Activated CD4-positive, alpha-beta memory T cell treated with anti-CD3 and anti-CD28 coated beads, Interleukin-2, amount 10 ng/mL, durations not matched to agents 7 days and 5 days (primary cell): ENCODE data around the gene TGIF2LX. TPM values are rescaled to one million over a fixed set of nuclear protein-coding genes. Genes with fewer than 3 reads are reported as not detected.
"Not testable (repeated sequence)": the region's sequence is repeated elsewhere in the genome, so short reads cannot be mapped to it uniquely, and the experiment has no call there.

Source experiments
- CTCF ChIA-PET: fragments of 350-600 bp; sonication (Branson Sonifier 250); formaldehyde crosslinking; loops from one replicate; lab custom pipeline; 2021; ENCODE audit warnings: antibody characterized with exemption, inconsistent platforms; lab: Charles Lee
- POLR2A ChIA-PET: fragments of 350-600 bp; sonication (Branson Sonifier 250); formaldehyde crosslinking; loops from one replicate; lab custom pipeline; 2021; ENCODE audit warnings: antibody characterized with exemption; lab: Charles Lee
- DNase-seq: peaks from one replicate; pipeline ENCODE4 v3.0.0-alpha.2; 2020
- H3K27ac Mint-ChIP-seq: one replicate; pipeline ENCODE4 v1.8.0; 2021; ENCODE audit warnings: mild to moderate bottlenecking, mixed read lengths
- H3K27me3 Mint-ChIP-seq: one replicate; pipeline ENCODE4 v1.8.0; 2021; ENCODE audit warnings: mixed read lengths
- H3K36me3 Mint-ChIP-seq: one replicate; pipeline ENCODE4 v1.8.0; 2021; ENCODE audit warnings: low read depth, mixed read lengths
- H3K4me1 Mint-ChIP-seq: one replicate; pipeline ENCODE4 v1.8.0; 2021; ENCODE audit warnings: mixed read lengths
- H3K4me3 Mint-ChIP-seq: one replicate; pipeline ENCODE4 v1.8.0; 2021; ENCODE audit warnings: mild to moderate bottlenecking, mixed read lengths
- H3K9me3 Mint-ChIP-seq: one replicate; pipeline ENCODE4 v1.8.0; 2021; ENCODE audit warnings: mixed read lengths
- total RNA-seq, 2 experiments: library from RNA; stranded (reverse); gene quantifications; one replicate each; pipeline ENCODE4 v1.2.3, GENCODE V29; 2021

Gene TGIF2LX
- total RNA-seq, result not detected

- H3K4me1 Mint-ChIP-seq, H3K36me3 Mint-ChIP-seq, POLR2A ChIA-PET, H3K9me3 Mint-ChIP-seq, DNase-seq, CTCF ChIA-PET, H3K4me3 Mint-ChIP-seq, H3K27me3 Mint-ChIP-seq, H3K27ac Mint-ChIP-seq: not testable (repeated sequence)
Measured at GRCh38 chrX:89921665-89922064, at the start of gene TGIF2LX. Gene TGIF2LX (plus strand): TSS chrX:89921908. CDS start chrX:89922086, 178 bp downstream.

GRCh38 chrX:89922338-89922934 lies 728 bp downstream of the TGIF2LX start:
- H3K9me3 Mint-ChIP-seq, H3K4me3 Mint-ChIP-seq, POLR2A ChIA-PET, H3K4me1 Mint-ChIP-seq, H3K27ac Mint-ChIP-seq, CTCF ChIA-PET, H3K36me3 Mint-ChIP-seq, H3K27me3 Mint-ChIP-seq, DNase-seq: not testable (repeated sequence)

DNA sequence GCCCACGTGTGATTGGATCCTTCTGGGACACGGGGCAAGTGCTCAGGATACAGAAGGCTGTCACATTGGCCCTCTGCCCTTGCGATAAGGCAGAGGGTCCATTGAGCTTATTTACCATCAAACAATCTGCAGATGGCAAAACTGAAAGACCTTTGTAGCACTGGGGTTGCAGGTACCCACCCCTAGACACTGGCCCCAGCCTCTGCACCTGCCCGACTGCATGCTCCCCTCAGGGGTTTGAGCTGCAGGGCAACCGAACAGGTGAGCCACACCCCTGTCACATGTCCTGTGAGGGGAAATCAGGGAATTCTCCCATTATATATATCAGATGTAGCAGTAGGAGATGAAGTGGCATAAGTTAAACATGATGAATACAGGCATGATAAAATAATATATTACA lies 21.4 kb downstream of the TGIF2LX start:
- H3K9me3 Mint-ChIP-seq, CTCF ChIA-PET, H3K4me3 Mint-ChIP-seq, H3K4me1 Mint-ChIP-seq, H3K36me3 Mint-ChIP-seq, POLR2A ChIA-PET, H3K27me3 Mint-ChIP-seq, DNase-seq, H3K27ac Mint-ChIP-seq: not testable (repeated sequence)

- H3K36me3 Mint-ChIP-seq, POLR2A ChIA-PET, H3K4me1 Mint-ChIP-seq, H3K9me3 Mint-ChIP-seq, H3K4me3 Mint-ChIP-seq, CTCF ChIA-PET, H3K27me3 Mint-ChIP-seq, H3K27ac Mint-ChIP-seq, DNase-seq: not testable (repeated sequence)
Measured at GRCh38 chrX:89965588-89965987, 43.9 kb downstream of the TGIF2LX start.
